ENCODE results near the gene SLIT3. TPM values are rescaled to one million over a fixed set of nuclear protein-coding genes. Genes with fewer than 3 reads are reported as not detected.

The SLIT3 gene
- total and polyA plus RNA-seq, 2 experiments from 2014 or later = 0.59 to 0.71 TPM

GRCh38 chr5:168683247-168683926 is 617.6 kb downstream of the SLIT3 start:
- no peak overlapping the region for H3K4me3 ChIP-seq
- Mint-ChIP-seq H3K27ac (no peak overlapping the region), H3K9me3 (no peaks in the 10 kb centered on the region), H3K4me3 (no peak overlapping the region), H3K36me3 (ENCODE audit: low read depth) (no peaks in the 10 kb centered on the region), H3K4me1 (no peaks in the 10 kb centered on the region; the same call in 2 of the 3 replicates), H3K27me3 (ENCODE audit: insufficient read depth, low read depth, poor library complexity) (peaks cover 2% of the 10 kb centered on the region)
- no peaks in the 10 kb centered on the region for H3K79me2 ChIP-seq (replicated peaks; ENCODE audit: insufficient read depth)
- no peaks in the 10 kb centered on the region for H3K27me3 ChIP-seq (ENCODE audit: insufficient read depth)
- H3F3A ChIP-seq (replicated peaks; ENCODE audit: low read depth) = no peaks in the 10 kb centered on the region
- H3K4me2 ChIP-seq = no peak overlapping the region
- H3K36me3 ChIP-seq (ENCODE audit: insufficient read depth) = no peaks in the 10 kb centered on the region
- no peak overlapping the region for H3K27ac ChIP-seq (ENCODE audit: low read depth)
- TF ChIP-seq NANOG (IDR thresholded peaks at IDR 0.05; ENCODE audit: borderline replicate concordance) = no peak
- no peaks in the 10 kb centered on the region for H3K9me2 ChIP-seq (ENCODE audit: insufficient read depth)
- ATAC-seq (no peak), DNase-seq (ENCODE audit: low spot score) (no peak)
- H4K20me1 ChIP-seq (replicated peaks; ENCODE audit: insufficient read depth) = no peaks in the 10 kb centered on the region
- no peaks in the 10 kb centered on the region for H3K4me1 ChIP-seq (ENCODE audit: insufficient read depth)
- H2AFZ ChIP-seq = no peak overlapping the region

GRCh38 chr5:168681556-168682183 is 619.3 kb downstream of the SLIT3 start:
- H3K4me3 Mint-ChIP-seq = no peak overlapping the region
- Histone ChIP-seq H3K4me1 (ENCODE audit: insufficient read depth) (no peaks in the 10 kb centered on the region), H3K36me3 (ENCODE audit: insufficient read depth) (no peaks in the 10 kb centered on the region), H3K27me3 (ENCODE audit: insufficient read depth) (no peaks in the 10 kb centered on the region), H3K79me2 (replicated peaks; ENCODE audit: insufficient read depth) (no peaks in the 10 kb centered on the region), H4K20me1 (replicated peaks; ENCODE audit: insufficient read depth) (no peaks in the 10 kb centered on the region), H3K4me3 (no peak overlapping the region), H3K9me2 (ENCODE audit: insufficient read depth) (no peaks in the 10 kb centered on the region), H2AFZ (no peak overlapping the region), H3K27ac (ENCODE audit: low read depth) (no peak overlapping the region), H3K4me2 (no peak overlapping the region), H3F3A (replicated peaks; ENCODE audit: low read depth) (no peaks in the 10 kb centered on the region)
- no peak overlapping the region for H3K27ac Mint-ChIP-seq
- DNase-seq (ENCODE audit: low spot score) (no peak), ATAC-seq (no peak)
- H3K4me1 Mint-ChIP-seq = no peaks in the 10 kb centered on the region; the same call in 2 of the 3 replicates
- TF ChIP-seq ZNF114 (CRISPR knock-in tag; IDR thresholded peaks at IDR 0.05) = no peak
- TF ChIP-seq CTCF (conservative IDR thresholded peaks at IDR 0.05; ENCODE audit: low read depth in 2 of 2) = peak in 1 of 2 experiments; percentile 43; a peak in 2 of 4 replicates
- peaks cover 2% of the 10 kb centered on the region for H3K27me3 Mint-ChIP-seq (ENCODE audit: insufficient read depth, low read depth, poor library complexity)
- no peaks in the 10 kb centered on the region for H3K36me3 Mint-ChIP-seq (ENCODE audit: low read depth)
- no peaks in the 10 kb centered on the region for H3K9me3 Mint-ChIP-seq

- DNase-seq (ENCODE audit: low spot score) (no peak), ATAC-seq (no peak)
- Mint-ChIP-seq H3K27ac (no peak overlapping the region), H3K27me3 (ENCODE audit: insufficient read depth, low read depth, poor library complexity) (peaks cover 2% of the 10 kb centered on the region), H3K4me3 (no peak overlapping the region), H3K4me1 (no peaks in the 10 kb centered on the region; the same call in 2 of the 3 replicates), H3K36me3 (ENCODE audit: low read depth) (no peaks in the 10 kb centered on the region), H3K9me3 (no peaks in the 10 kb centered on the region)
- no peaks in the 10 kb centered on the region for H3K36me3 ChIP-seq (ENCODE audit: insufficient read depth)
- H4K20me1 ChIP-seq (replicated peaks; ENCODE audit: insufficient read depth) = no peaks in the 10 kb centered on the region
- H3F3A ChIP-seq (replicated peaks; ENCODE audit: low read depth) = no peaks in the 10 kb centered on the region
- no peaks in the 10 kb centered on the region for H3K27me3 ChIP-seq (ENCODE audit: insufficient read depth)
- no peaks in the 10 kb centered on the region for H3K9me2 ChIP-seq (ENCODE audit: insufficient read depth)
- TF ChIP-seq JUNB (IDR thresholded peaks at IDR 0.05; ENCODE audit: unreplicated experiment) = no peak
- H3K27ac ChIP-seq (ENCODE audit: low read depth) = no peak overlapping the region
- no peaks in the 10 kb centered on the region for H3K79me2 ChIP-seq (replicated peaks; ENCODE audit: insufficient read depth)
- no peak overlapping the region for H3K4me3 ChIP-seq
- H2AFZ ChIP-seq = no peak overlapping the region
- no peak overlapping the region for H3K4me2 ChIP-seq
- no peaks in the 10 kb centered on the region for H3K4me1 ChIP-seq (ENCODE audit: insufficient read depth)
These were observed 620.5 kb downstream of the SLIT3 start for GRCh38 chr5:168680395-168680794.

Data from GM23338 (cell line).